Stimulated activated CD4-positive, alpha-beta T cell treated with anti-CD3 and anti-CD28 coated beads, Interleukin-2, amount 100 ng/mL, for 24 hours (primary cell): ENCODE data around the gene FBXO2.
"Not testable (repeated sequence)": the region's sequence is repeated elsewhere in the genome, so short reads cannot be mapped to it uniquely, and the experiment has no call there.

Experiments
- DNase-seq, 2 donors: peaks; one replicate each; pipeline ENCODE4 v3.0.0-alpha.2; 2020

Gene FBXO2

GRCh38 chr1:11626551-11626950 lies 27.7 kb downstream of the FBXO2 start:
- no peak for DNase-seq

GRCh38 chr1:11623702-11624101 lies 30.5 kb downstream of the FBXO2 start:
- DNase-seq, result no peak

DNA sequence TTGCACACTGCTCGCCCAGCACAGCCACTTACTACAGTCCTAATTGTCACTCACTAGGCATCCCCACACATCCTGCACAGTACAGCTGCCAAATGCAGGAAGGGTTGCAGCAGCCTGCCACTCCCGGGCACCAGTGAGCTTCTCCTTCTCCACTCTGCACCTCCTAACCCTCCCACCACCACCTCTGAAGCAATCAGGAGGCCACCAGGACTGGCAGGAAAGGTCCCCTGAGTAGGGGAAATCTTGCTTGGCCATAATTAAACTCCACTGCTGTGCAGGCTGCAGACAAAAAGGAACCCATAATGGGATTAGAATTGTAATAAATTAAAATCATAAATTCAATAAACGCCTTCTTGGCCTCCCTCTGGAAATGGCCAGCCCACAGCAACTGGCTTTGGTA lies 31.8 kb downstream of the FBXO2 start:
- no peak for DNase-seq

DNA sequence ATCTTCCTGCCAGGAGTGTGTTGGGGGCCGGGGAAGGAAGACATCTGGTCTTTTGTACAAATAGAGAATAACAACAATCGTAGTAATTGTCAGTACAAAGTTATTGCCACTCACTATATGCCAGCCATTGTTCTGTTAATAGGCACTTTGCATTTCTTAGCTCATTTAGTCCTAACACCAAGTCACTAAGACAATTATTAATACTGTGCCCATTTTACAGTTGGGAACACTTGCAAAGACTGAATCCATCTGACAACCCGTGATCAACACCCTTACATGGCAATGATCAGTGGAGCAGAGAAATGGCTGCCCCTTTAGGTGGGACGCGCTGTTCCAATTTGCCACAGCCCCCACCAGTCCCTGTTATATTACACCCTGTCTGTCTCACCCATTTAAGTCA lies 33.3 kb downstream of the FBXO2 start:
- DNase-seq, result no peak

DNA sequence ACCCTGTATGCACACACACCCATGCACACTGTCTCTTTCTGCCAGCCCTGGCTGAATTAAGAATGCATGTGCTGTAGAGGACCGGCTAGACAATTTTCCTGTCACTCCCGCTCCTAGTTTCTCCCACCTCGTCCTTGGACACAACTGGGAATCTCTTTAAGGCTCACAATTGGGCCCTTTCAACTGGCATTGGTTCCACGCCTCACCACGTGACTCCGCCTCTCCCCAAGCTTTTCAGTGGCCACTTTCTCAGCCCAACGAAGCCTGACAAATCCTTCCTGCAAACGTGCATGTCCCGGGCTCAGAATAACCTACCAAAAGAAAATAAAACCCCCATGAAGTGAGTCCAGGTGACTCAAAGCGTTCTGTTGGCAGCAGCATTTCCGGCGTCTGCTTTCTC lies 33.8 kb downstream of the FBXO2 start:
- no peak for DNase-seq

DNA sequence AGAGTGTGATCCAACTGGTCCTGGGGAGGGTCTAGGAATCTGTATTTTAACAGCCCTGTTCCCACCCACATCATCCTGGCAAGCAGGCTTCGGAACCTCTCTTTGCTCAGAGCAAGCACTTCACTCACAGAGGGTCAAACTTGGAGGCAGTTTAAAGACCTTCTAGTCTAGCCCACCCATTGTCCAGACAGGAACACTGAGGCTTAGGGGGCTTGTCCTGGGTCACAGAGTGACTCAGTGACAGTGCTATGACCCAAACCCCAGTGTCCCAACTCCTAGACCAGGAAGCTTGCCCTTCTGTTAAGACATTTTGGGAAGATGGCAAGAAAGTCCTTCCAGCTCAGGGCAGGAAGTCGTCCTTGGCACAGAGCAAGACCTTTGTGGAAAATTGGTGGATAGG lies 36.5 kb downstream of the FBXO2 start:
- no peak for DNase-seq

- DNase-seq, result no peak
Observed at GRCh38 chr1:11617314-11617713, 36.9 kb downstream of the FBXO2 start.

DNA sequence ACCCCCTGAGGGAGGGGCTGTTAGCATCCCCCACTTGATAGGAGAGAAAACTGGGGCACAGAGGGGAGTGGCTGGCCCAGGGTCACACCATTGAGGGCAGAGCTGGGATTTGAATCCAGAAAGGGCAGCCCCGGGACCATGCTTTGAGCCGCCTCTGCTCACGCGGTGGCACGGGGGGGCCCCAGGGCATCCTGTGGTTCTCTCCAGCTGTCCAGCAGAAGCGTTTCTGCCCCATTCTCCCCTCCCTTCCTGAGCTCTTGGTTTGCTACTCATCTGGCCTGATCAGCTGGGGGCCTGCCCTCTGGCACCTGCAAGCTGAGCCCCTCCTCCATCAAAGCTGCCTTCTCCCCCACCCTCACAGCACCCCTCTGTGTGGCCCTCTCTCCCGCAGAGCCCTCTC lies 37.5 kb downstream of the FBXO2 start:
- DNase-seq, result no peak

DNA sequence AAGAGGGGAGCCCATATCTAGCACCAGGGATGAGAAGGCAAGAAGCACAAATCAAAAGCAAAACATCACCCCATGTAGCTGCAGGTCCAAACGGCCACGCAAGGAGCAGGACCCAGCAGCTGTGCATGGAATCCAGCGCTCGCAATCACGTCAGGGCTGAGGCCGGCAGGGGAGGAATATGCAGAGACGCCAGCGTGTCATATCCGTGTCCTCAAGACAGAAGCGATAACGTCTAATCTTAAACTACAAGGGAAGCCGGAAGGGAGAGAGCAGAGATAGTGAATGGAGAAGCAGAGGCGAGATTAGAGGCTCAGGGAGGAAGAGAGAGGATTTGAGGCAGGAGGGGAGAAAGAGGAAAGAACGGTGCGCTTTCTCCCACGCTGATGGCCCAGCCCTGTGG lies 39.1 kb downstream of the FBXO2 start:
- DNase-seq, result no peak

DNA sequence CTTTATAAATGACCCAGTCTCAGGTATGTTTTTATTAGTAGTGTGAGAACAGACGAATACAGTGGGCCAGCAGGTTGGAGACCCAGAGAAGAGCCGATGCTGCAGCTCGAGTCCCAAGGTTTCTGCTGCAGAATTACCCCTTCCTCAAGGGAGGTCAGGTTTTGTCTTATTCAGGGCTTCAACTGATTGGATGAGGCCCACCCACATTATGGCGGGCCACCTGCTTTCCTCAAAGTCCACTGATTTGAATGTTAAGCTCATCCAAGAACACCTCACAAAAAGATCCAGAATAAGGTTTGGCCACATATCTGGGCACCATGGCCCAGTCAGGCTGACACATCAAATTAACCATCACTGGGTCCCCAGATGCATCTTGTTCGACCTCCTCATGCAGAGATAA lies 40.9 kb downstream of the FBXO2 start:
- DNase-seq, result no peak

DNA sequence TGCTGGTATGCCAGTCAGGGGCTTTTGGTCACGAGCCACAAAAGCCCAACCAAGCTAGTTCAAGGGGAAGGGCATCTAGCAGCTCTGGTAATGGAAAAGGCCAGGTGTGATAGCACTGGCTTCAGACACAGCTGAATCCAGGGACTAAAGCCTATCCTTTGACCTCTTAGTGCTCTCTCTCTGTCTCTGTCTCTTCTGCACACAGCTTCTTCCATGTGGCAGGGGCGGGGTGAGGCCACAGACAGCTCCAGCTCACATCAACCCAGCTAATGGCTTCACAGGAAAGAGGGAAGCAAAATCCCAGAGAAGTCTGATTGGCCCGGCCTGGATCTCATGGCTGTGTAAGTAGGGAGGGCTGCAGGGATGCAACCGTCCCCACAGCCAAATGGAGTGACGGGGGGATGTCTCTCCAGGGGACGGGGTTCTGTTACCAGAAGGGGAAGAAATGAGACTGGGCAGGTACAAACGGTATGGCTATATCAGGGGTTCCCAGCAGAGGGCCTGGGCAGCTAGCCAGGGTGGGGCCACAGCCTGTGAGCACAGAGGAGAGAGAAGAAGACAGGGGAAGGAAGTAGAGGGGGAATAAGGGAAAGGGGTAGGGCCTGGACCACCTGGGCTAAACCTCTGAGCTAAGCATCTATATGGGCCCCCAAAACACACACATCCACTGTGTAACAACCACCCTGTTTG lies 42.4 kb downstream of the FBXO2 start:
- no peak for DNase-seq

GRCh38 chr1:11610629-11611180 lies 43.5 kb downstream of the FBXO2 start:
- no peak for DNase-seq

GRCh38 chr1:11609378-11609777 lies 44.9 kb downstream of the FBXO2 start:
- DNase-seq, result not testable (repeated sequence)

- DNase-seq, result not testable (repeated sequence)
Observed at GRCh38 chr1:11608596-11609130, 45.6 kb downstream of the FBXO2 start.

- no peak for DNase-seq
Observed at GRCh38 chr1:11606775-11607174, 47.5 kb downstream of the FBXO2 start.

DNA sequence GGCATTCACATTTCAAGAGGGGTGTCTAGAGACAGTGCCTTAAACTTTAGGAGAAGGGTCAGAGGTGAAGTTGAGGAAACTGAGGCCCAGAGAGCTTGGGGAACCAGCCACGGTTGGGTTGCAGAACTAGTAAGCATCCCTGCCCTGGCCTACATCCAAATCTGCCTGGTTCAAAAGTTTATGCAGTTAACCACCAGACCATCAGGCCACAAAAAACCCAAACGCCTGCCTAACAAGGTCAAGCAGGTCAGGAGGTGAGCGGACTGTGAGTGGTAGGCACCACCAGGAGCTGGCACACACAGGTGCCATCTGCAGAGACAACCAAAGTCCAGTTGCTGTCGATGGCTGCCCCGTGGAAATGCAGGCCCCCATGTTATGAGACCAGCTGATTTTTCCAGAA lies 51.2 kb downstream of the FBXO2 start:
- no peak for DNase-seq

DNA sequence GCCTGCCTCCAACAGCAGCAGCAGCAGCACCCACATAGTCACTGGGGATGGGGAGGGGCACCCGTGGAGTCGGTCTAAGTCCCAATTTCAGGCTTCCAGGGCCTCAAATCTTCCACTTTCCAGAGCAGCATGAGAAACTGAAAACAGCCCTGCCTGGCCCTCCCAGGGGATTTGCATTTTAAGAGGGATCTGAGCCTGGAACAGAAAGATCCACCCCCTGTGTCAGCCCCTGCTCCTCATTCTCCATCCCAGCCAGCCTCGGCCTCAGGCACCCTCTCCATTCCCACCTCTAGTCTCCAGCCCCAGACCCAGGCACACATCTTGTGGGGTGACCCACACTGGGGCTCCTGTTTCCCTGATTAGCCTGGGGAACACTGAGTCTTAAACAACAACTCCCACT lies 51.8 kb downstream of the FBXO2 start:
- DNase-seq, result no peak

DNA sequence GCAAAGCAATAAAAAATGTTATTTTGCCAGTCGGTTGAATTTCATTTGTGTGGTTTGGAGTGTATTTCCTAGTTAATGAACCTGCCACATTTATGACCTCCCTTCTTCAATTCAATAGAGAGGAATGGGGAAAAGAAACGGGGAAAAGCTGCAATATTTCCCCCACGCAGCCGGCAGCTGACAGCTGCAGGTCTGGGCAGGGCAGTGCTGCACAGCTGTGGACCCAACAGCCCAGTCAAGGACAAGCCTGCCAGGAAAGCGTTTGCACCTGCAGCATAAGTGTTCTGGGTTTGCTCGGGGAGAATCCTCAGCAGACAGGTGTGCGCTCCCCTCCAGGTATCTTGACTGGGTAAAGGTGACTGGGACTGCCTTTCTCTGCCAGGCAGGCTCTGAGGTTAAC lies 53.4 kb downstream of the FBXO2 start:
- no peak for DNase-seq

DNA sequence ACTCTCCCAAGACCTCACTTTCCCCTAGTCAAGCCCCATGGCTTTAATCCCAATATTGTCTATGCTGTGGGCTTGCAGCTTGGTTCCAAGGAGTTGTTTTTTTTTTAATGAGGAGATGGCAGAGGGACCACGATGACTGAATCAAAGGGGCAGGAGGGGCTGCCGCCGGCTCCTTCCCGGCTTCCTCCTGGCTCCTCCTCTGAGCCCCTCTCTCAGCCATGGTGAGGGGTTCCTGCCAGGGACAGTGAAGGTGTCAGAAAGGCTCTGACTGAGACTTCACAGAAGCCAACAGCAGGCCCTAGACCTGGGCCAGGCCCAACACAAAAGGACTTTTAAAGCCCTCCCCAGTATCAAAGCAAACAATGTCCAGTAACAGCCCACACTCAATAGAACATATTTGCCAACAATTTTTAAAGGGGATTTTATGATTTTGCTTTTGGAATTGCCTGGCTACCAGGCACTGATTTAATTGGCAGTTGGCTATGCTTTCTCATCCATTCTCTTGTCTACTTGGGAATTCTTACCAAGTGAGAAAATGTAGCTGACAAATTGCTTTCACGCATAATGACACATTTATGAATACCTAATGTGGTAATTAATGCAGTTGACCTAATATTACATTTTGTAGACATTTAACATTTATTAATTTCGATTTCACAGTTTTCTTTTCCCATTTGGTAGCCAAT lies 54.2 kb downstream of the FBXO2 start:
- DNase-seq, result no peak

DNA sequence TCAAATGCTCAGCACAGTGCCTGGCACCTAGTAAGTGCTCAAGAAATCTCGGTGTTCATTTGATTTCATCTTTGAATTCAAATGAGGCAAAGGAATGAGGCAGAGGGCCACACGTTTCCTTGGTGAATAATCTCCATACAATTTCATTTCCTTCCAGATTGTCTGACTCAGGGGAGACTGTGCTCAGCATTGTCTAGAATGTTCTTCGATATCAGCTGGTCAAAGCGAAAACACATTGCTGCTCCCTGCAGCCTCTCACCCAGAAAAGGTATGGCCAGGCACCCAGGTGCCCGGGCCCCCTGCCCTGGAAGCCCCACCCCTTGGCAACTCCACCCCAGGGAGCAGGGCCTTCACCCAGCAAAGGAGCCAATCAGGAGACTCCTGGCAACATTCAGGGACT lies 55.8 kb downstream of the FBXO2 start:
- no peak for DNase-seq
